ENCODE data around the gene TFF1.

TFF1 gene

DNA sequence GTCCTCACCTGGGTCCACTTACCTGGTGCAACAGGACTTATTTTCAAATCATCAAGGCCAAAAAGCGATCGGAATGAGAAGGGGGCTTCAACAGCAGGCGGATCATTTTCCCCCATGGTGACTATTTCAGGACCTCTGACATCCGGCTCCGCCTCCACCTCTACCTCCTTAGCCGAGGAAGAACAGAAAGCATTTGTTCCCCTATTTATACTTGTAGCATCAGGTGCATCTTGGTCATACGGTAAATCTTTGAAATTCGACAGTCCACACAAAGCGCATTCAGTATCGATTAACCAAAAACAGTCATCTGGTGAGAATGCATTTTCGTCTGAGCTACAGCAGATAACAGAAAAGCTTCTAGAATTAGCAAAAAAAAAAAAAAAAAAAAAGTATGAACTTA lies 29.0 kb upstream of the TFF1 start:
- H3K4me1 ChIP-seq (ENCODE audit: insufficient read depth, low read length): no peaks in the 10 kb centered on the region
- H3K4me3 ChIP-seq (ENCODE audit: low read length): no peak overlapping the region
- no peak overlapping the region for H2AFZ ChIP-seq (ENCODE audit: low read depth, low read length)
- H3K36me3 ChIP-seq (ENCODE audit: insufficient read depth, low read length): no peaks in the 10 kb centered on the region
- H3K27me3 ChIP-seq (ENCODE audit: insufficient read depth, low read length): no peaks in the 10 kb centered on the region
- no peaks in the 10 kb centered on the region for H3K9me3 ChIP-seq (ENCODE audit: low read length)

GRCh38 chr21:42393443-42393950 lies 27.2 kb upstream of the TFF1 start:
- H3K9me3 ChIP-seq (ENCODE audit: low read length): no peaks in the 10 kb centered on the region
- H2AFZ ChIP-seq (ENCODE audit: low read depth, low read length): no peak overlapping the region
- no peaks in the 10 kb centered on the region for H3K27me3 ChIP-seq (ENCODE audit: insufficient read depth, low read length)
- H3K36me3 ChIP-seq (ENCODE audit: insufficient read depth, low read length): no peaks in the 10 kb centered on the region
- H3K4me1 ChIP-seq (ENCODE audit: insufficient read depth, low read length): peaks cover 4% of the 10 kb centered on the region
- H3K4me3 ChIP-seq (ENCODE audit: low read length): no peak overlapping the region

GRCh38 chr21:42392731-42393442 lies 26.6 kb upstream of the TFF1 start:
- peaks cover 4% of the 10 kb centered on the region for H3K4me1 ChIP-seq (ENCODE audit: insufficient read depth, low read length)
- H2AFZ ChIP-seq (ENCODE audit: low read depth, low read length): no peak overlapping the region
- no peaks in the 10 kb centered on the region for H3K36me3 ChIP-seq (ENCODE audit: insufficient read depth, low read length)
- H3K4me3 ChIP-seq (ENCODE audit: low read length): no peak overlapping the region
- H3K9me3 ChIP-seq (ENCODE audit: low read length): no peaks in the 10 kb centered on the region
- no peaks in the 10 kb centered on the region for H3K27me3 ChIP-seq (ENCODE audit: insufficient read depth, low read length)

- peaks cover 4% of the 10 kb centered on the region for H3K4me1 ChIP-seq (ENCODE audit: insufficient read depth, low read length)
- no peak overlapping the region for H3K4me3 ChIP-seq (ENCODE audit: low read length)
- H3K27me3 ChIP-seq (ENCODE audit: insufficient read depth, low read length): no peaks in the 10 kb centered on the region
- no peaks in the 10 kb centered on the region for H3K9me3 ChIP-seq (ENCODE audit: low read length)
- H3K36me3 ChIP-seq (ENCODE audit: insufficient read depth, low read length): no peaks in the 10 kb centered on the region
- no peak overlapping the region for H2AFZ ChIP-seq (ENCODE audit: low read depth, low read length)
Observed at GRCh38 chr21:42391297-42391696, 25.0 kb upstream of the TFF1 start.

- no peaks in the 10 kb centered on the region for H3K36me3 ChIP-seq (ENCODE audit: insufficient read depth, low read length)
- H2AFZ ChIP-seq (ENCODE audit: low read depth, low read length): no peak overlapping the region
- peaks cover 4% of the 10 kb centered on the region for H3K4me1 ChIP-seq (ENCODE audit: insufficient read depth, low read length)
- no peak overlapping the region for H3K4me3 ChIP-seq (ENCODE audit: low read length)
- H3K9me3 ChIP-seq (ENCODE audit: low read length): no peaks in the 10 kb centered on the region
- no peaks in the 10 kb centered on the region for H3K27me3 ChIP-seq (ENCODE audit: insufficient read depth, low read length)
Observed at GRCh38 chr21:42390696-42391095, 24.4 kb upstream of the TFF1 start.

- Histone ChIP-seq H3K27me3 (ENCODE audit: insufficient read depth, low read length) (no peaks in the 10 kb centered on the region), H3K36me3 (ENCODE audit: insufficient read depth, low read length) (no peaks in the 10 kb centered on the region)
Observed at GRCh38 chr21:42390193-42390592, 23.9 kb upstream of the TFF1 start.

DNA sequence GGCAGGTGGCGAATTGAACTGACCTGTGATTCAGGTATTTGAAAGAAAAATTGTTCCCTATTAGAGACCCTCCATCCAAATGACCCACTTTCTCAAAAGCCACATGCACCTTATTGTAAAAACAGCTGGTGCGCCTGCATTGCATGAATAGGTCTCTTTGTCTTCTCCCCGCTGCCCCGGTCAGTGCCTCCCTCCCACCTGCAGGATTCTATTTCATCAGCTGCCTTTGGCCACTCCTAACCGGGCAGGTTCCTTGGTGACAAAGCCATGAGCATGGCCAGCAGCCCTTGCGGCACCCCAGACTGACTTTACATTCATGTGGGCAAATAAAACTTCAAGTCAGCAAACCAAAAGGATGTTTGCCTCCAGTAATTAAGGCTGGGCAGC lies 23.1 kb upstream of the TFF1 start:
- H3K4me3 ChIP-seq (ENCODE audit: low read length): no peak overlapping the region

More at GRCh38 chr21:42390193-42390592, 23.9 kb upstream of the TFF1 start:
- Histone ChIP-seq H3K4me3 (ENCODE audit: low read length) (no peak overlapping the region), H3K9me3 (ENCODE audit: low read length) (no peaks in the 10 kb centered on the region), H2AFZ (ENCODE audit: low read depth, low read length) (no peak overlapping the region), H3K4me1 (ENCODE audit: insufficient read depth, low read length) (peaks cover 4% of the 10 kb centered on the region)

DNA sequence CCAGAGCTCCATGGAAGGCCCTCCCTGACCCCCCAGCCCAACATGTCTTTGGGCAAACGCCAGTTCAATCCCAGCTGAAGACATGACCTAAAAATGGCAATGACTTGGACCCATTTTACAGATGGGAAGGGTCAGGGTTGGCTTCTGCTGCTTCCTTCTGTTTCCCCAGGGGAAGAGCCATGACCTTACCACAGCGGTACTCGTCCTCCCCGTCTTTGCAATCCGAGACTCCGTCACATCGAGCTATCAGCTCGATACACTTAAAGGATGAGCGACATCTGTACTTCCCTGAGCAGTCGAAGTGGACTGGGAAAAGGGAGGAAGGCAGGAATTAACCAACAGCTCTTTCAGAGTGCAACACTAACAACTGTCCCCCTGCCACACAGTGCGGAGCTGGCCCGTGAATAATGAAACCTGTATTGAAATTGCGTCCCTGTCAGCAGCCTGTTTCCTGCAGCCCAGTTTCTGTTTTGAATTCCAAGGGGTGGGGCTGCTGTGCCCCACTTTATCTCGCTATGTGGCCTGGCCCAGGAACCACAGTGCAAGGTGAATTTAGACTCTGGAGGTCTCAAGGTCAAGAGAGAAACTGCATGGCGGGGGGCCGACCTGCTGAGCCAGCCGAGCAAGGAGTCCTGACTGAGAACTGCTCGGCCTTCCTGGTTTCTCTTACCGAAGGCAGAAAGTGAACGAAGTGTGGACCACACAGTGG lies 22.6 kb upstream of the TFF1 start:
- Histone ChIP-seq H3K36me3 (ENCODE audit: insufficient read depth, low read length) (no peaks in the 10 kb centered on the region), H3K4me1 (ENCODE audit: insufficient read depth, low read length) (peaks cover 4% of the 10 kb centered on the region), H2AFZ (ENCODE audit: low read depth, low read length) (no peak overlapping the region), H3K4me3 (ENCODE audit: low read length) (no peak overlapping the region), H3K27me3 (ENCODE audit: insufficient read depth, low read length) (no peaks in the 10 kb centered on the region), H3K9me3 (ENCODE audit: low read length) (no peaks in the 10 kb centered on the region)

More for the DNA sequence above, 23.1 kb upstream of the TFF1 start:
- no peak overlapping the region for H2AFZ ChIP-seq (ENCODE audit: low read depth, low read length)
- no peaks in the 10 kb centered on the region for H3K9me3 ChIP-seq (ENCODE audit: low read length)
- H3K27me3 ChIP-seq (ENCODE audit: insufficient read depth, low read length): no peaks in the 10 kb centered on the region
- H3K36me3 ChIP-seq (ENCODE audit: insufficient read depth, low read length): no peaks in the 10 kb centered on the region
- H3K4me1 ChIP-seq (ENCODE audit: insufficient read depth, low read length): peaks cover 4% of the 10 kb centered on the region

DNA sequence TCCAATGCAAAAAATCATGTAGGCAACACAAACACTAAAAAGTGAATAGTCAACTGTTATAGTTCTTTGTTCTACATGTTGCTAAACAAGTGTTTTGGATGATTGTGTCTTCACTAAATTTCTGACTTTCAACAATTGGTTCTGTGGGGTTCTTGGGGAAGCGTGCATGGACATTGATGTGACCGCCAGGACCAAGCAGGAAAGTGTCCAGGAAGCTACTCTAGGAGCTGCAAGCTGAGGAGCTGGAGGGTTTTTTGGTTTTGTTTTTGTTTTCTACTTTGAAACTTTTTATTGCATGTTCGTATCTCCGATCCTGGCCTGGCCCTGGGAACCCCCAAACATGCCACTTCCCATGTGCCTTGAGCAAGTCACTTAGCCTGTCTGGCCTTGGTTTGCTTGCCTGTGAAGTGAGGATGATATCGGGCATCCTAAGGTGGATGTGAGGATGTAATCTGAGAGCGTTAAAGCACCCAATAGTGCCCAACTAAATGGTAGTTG lies 21.6 kb upstream of the TFF1 start:
- no peaks in the 10 kb centered on the region for H3K9me3 ChIP-seq (ENCODE audit: low read length)
- H3K4me1 ChIP-seq (ENCODE audit: insufficient read depth, low read length): peaks cover 4% of the 10 kb centered on the region
- H2AFZ ChIP-seq (ENCODE audit: low read depth, low read length): no peak overlapping the region
- H3K4me3 ChIP-seq (ENCODE audit: low read length): no peak overlapping the region
- H3K36me3 ChIP-seq (ENCODE audit: insufficient read depth, low read length): no peaks in the 10 kb centered on the region
- H3K27me3 ChIP-seq (ENCODE audit: insufficient read depth, low read length): no peaks in the 10 kb centered on the region

DNA sequence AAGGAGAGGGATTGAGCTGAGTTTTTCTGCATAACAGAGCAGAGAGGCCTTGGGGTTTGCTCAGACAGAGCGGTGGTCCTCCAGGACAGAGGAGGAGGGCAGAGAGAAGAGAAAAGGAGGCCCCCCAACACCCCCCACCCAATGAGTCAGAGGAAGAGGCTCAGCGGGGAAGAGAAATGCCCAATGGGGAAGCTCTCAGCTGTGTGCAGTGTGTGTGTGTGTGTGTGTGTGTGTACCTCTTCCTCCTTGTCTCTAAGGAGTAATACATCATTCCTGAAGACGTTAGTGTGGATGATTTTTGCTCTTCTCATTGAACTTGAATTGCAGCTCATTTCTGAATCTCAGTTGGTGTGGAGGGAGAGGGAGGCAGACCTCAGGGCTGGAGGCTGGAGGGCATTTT lies 20.8 kb upstream of the TFF1 start:
- no peaks in the 10 kb centered on the region for H3K27me3 ChIP-seq (ENCODE audit: insufficient read depth, low read length)
- peaks cover 4% of the 10 kb centered on the region for H3K4me1 ChIP-seq (ENCODE audit: insufficient read depth, low read length)
- H2AFZ ChIP-seq (ENCODE audit: low read depth, low read length): no peak overlapping the region
- H3K9me3 ChIP-seq (ENCODE audit: low read length): no peaks in the 10 kb centered on the region
- H3K36me3 ChIP-seq (ENCODE audit: insufficient read depth, low read length): no peaks in the 10 kb centered on the region
- H3K4me3 ChIP-seq (ENCODE audit: low read length): no peak overlapping the region

- no peaks in the 10 kb centered on the region for H3K27me3 ChIP-seq (ENCODE audit: insufficient read depth, low read length)
- no peak overlapping the region for H2AFZ ChIP-seq (ENCODE audit: low read depth, low read length)
- peaks cover 4% of the 10 kb centered on the region for H3K4me1 ChIP-seq (ENCODE audit: insufficient read depth, low read length)
Observed at GRCh38 chr21:42386034-42386591, 19.8 kb upstream of the TFF1 start.

DNA sequence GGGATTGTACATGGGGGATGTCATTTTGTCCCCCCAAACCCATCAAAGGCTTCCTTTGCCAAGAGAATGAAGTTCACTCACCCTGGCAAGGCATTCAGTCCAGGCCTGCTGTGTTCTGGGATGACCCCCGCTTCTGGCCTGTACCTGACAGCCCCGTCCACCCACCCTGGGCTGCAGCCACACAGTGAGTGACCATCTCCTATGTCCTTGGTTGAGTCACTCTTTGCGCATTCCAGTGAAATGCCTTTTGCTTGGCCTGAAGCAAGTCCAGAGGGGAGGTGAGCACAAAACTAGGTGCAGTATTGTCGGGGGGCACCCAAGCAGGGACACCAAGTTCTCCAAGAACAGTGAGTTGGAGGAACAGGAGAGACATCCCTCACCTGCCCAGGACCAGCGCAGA lies 19.3 kb upstream of the TFF1 start:
- Histone ChIP-seq H3K36me3 (ENCODE audit: insufficient read depth, low read length) (no peaks in the 10 kb centered on the region), H3K4me1 (ENCODE audit: insufficient read depth, low read length) (peaks cover 4% of the 10 kb centered on the region), H2AFZ (ENCODE audit: low read depth, low read length) (no peak overlapping the region), H3K9me3 (ENCODE audit: low read length) (no peaks in the 10 kb centered on the region), H3K27me3 (ENCODE audit: insufficient read depth, low read length) (no peaks in the 10 kb centered on the region), H3K4me3 (ENCODE audit: low read length) (no peak overlapping the region)

More at GRCh38 chr21:42386034-42386591, 19.8 kb upstream of the TFF1 start:
- Histone ChIP-seq H3K36me3 (ENCODE audit: insufficient read depth, low read length) (no peaks in the 10 kb centered on the region), H3K4me3 (ENCODE audit: low read length) (no peak overlapping the region), H3K9me3 (ENCODE audit: low read length) (no peaks in the 10 kb centered on the region)

- H3K36me3 ChIP-seq (ENCODE audit: insufficient read depth, low read length): no peaks in the 10 kb centered on the region
- H3K9me3 ChIP-seq (ENCODE audit: low read length): no peaks in the 10 kb centered on the region
- no peak overlapping the region for H2AFZ ChIP-seq (ENCODE audit: low read depth, low read length)
- no peaks in the 10 kb centered on the region for H3K27me3 ChIP-seq (ENCODE audit: insufficient read depth, low read length)
- H3K4me3 ChIP-seq (ENCODE audit: low read length): no peak overlapping the region
- peaks cover 4% of the 10 kb centered on the region for H3K4me1 ChIP-seq (ENCODE audit: insufficient read depth, low read length)
Observed at GRCh38 chr21:42384989-42385388, 18.7 kb upstream of the TFF1 start.

All from neuron (in vitro differentiated cells).